ENCODE results near the gene LGALS9. TPM values are rescaled to one million over a fixed set of nuclear protein-coding genes. Genes with fewer than 3 reads are reported as not detected.

Gene LGALS9
- total and polyA plus RNA-seq, 9 of the 15 experiments (the other 6 are each of a cell fraction or from before 2014, with no cell fraction given) = 0.45 to 6.9 (median 2.8) TPM

DNA sequence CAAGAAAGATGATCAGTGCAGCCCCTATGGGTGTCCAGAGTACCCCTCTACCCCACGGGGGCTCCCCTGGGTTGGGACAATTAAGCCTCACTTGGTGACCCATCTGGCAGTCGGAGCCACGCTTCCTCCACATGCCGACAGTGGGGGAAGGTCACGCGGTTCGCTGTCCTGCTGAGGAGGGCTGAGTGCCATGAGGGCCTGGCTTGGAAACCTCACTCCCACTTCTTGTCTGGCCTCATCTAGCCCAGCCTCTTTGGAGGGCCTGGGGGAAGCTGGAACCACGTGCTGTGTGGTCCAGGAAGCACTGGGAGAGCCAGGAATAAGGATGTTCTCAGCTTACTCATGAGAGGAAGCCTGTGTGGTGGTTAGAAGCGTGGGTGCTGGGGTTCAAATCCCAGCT, 1.8 kb downstream of the LGALS9 start (continued):
- TF ChIP-seq, protein P1, sequence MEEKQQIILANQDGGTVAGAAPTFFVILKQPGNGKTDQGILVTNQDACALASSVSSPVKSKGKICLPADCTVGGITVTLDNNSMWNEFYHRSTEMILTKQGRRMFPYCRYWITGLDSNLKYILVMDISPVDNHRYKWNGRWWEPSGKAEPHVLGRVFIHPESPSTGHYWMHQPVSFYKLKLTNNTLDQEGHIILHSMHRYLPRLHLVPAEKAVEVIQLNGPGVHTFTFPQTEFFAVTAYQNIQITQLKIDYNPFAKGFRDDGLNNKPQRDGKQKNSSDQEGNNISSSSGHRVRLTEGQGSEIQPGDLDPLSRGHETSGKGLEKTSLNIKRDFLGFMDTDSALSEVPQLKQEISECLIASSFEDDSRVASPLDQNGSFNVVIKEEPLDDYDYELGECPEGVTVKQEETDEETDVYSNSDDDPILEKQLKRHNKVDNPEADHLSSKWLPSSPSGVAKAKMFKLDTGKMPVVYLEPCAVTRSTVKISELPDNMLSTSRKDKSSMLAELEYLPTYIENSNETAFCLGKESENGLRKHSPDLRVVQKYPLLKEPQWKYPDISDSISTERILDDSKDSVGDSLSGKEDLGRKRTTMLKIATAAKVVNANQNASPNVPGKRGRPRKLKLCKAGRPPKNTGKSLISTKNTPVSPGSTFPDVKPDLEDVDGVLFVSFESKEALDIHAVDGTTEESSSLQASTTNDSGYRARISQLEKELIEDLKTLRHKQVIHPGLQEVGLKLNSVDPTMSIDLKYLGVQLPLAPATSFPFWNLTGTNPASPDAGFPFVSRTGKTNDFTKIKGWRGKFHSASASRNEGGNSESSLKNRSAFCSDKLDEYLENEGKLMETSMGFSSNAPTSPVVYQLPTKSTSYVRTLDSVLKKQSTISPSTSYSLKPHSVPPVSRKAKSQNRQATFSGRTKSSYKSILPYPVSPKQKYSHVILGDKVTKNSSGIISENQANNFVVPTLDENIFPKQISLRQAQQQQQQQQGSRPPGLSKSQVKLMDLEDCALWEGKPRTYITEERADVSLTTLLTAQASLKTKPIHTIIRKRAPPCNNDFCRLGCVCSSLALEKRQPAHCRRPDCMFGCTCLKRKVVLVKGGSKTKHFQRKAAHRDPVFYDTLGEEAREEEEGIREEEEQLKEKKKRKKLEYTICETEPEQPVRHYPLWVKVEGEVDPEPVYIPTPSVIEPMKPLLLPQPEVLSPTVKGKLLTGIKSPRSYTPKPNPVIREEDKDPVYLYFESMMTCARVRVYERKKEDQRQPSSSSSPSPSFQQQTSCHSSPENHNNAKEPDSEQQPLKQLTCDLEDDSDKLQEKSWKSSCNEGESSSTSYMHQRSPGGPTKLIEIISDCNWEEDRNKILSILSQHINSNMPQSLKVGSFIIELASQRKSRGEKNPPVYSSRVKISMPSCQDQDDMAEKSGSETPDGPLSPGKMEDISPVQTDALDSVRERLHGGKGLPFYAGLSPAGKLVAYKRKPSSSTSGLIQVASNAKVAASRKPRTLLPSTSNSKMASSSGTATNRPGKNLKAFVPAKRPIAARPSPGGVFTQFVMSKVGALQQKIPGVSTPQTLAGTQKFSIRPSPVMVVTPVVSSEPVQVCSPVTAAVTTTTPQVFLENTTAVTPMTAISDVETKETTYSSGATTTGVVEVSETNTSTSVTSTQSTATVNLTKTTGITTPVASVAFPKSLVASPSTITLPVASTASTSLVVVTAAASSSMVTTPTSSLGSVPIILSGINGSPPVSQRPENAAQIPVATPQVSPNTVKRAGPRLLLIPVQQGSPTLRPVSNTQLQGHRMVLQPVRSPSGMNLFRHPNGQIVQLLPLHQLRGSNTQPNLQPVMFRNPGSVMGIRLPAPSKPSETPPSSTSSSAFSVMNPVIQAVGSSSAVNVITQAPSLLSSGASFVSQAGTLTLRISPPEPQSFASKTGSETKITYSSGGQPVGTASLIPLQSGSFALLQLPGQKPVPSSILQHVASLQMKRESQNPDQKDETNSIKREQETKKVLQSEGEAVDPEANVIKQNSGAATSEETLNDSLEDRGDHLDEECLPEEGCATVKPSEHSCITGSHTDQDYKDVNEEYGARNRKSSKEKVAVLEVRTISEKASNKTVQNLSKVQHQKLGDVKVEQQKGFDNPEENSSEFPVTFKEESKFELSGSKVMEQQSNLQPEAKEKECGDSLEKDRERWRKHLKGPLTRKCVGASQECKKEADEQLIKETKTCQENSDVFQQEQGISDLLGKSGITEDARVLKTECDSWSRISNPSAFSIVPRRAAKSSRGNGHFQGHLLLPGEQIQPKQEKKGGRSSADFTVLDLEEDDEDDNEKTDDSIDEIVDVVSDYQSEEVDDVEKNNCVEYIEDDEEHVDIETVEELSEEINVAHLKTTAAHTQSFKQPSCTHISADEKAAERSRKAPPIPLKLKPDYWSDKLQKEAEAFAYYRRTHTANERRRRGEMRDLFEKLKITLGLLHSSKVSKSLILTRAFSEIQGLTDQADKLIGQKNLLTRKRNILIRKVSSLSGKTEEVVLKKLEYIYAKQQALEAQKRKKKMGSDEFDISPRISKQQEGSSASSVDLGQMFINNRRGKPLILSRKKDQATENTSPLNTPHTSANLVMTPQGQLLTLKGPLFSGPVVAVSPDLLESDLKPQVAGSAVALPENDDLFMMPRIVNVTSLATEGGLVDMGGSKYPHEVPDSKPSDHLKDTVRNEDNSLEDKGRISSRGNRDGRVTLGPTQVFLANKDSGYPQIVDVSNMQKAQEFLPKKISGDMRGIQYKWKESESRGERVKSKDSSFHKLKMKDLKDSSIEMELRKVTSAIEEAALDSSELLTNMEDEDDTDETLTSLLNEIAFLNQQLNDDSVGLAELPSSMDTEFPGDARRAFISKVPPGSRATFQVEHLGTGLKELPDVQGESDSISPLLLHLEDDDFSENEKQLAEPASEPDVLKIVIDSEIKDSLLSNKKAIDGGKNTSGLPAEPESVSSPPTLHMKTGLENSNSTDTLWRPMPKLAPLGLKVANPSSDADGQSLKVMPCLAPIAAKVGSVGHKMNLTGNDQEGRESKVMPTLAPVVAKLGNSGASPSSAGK (IDR thresholded peaks at IDR 0.05) = peak; percentile 33; the same call in 1 of the 2 replicates
